ENCODE data around the gene ZNHIT6. TPM values are rescaled to one million over a fixed set of nuclear protein-coding genes. Genes with fewer than 3 reads are reported as not detected.
A peak's percentile ranks its signal among the peaks of the same experiment; 100 is the strongest.

Gene ZNHIT6
- total RNA-seq, 1 donor from 2014 or later, result 18.1 TPM

GRCh38 chr1:85621430-85621829, 86.8 kb downstream of the ZNHIT6 start:
- no peak for DNase-seq

DNA sequence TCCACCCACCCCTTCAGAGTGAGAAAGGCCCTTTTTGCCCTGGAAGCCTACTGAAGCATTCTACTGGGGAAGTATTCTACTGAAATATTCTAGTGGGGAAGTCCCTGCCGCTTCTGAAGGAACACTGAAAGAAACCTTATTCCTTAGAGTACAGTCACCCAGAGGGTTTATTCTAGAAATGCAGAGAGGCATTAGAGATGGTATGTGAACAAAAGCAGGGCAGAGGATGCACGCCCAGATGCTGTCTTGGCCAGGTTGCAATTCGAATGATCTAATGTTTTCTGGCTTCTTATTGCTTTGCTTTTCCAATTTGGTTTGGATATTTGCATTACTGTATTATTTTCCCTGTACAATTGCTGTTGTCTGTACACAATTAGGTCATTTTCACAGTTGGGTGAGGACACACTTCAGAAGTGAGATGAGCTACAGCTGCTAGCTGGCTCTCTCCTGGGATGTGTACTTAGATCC, 90.6 kb downstream of the ZNHIT6 start:
- DNase-seq, result peak; percentile 65

- no peak for DNase-seq
Observed at GRCh38 chr1:85616736-85617135, 91.5 kb downstream of the ZNHIT6 start.

GRCh38 chr1:85616364-85616705, 91.9 kb downstream of the ZNHIT6 start:
- DNase-seq, result no peak

DNA sequence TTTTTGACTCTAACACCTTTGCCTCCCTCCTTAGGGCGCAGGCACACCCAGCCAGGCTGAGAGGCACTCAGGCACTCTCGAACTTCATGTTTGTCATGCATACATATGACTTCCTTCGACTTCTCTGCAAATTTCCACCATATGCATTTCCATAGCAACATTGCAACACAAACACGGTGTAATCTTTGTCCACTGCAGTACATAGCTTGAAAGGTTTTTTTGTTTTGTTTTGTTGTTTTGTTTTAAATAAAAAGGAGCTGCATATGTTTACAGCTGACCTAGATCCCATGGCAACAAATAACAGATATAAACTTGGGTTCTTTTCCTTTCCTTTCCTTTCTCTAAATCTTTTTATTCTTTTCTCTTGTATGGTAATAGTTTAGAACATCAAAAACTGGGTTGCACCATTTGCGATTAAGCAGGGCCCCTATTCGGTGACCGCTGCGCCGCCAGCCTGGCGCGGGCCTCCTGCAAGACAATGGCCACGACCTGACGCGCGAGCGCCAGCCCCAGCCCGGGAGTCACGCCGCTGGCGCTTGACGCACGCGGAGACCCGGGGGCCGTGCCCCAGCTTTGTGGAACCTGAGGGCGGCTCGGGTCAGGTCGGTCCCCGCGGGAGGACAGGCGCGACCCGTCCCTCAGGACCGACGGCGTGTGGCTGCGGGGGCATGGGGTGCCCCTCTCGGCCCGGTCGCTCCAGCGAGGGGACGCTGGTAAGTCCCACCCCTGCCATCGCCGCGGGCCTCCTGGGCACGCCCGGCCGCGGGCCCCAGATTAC, 92.5 kb downstream of the ZNHIT6 start:
- DNase-seq, result peak; percentile 81

GRCh38 chr1:85612704-85613361, 95.4 kb downstream of the ZNHIT6 start:
- DNase-seq, result peak; percentile 32

DNA sequence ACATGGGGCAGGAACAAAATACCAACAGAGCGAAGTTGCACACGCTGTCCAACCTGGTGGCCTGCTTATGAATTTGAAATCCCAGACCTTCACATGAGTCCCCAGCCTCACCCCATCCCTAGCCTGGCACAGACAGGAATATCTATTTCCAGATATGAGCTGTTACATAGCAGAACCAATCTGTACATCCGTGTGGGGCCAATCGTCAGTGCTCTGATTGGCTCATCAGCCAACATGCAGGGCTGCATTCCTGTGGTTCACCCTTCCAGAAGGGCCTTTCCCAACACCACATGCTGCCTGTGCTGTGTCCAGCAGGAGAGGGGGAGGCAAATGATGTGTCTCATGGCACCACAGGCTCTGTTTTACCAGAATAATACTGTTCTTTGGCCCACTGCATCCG, 96.4 kb downstream of the ZNHIT6 start:
- DNase-seq, result peak; percentile 85

- DNase-seq, result peak; percentile 90
Observed at GRCh38 chr1:85611425-85611824, 96.8 kb downstream of the ZNHIT6 start.

GRCh38 chr1:85609976-85610375, 98.3 kb downstream of the ZNHIT6 start:
- DNase-seq, result no peak

GRCh38 chr1:85608851-85609250, 99.4 kb downstream of the ZNHIT6 start:
- no peak for DNase-seq

DNA sequence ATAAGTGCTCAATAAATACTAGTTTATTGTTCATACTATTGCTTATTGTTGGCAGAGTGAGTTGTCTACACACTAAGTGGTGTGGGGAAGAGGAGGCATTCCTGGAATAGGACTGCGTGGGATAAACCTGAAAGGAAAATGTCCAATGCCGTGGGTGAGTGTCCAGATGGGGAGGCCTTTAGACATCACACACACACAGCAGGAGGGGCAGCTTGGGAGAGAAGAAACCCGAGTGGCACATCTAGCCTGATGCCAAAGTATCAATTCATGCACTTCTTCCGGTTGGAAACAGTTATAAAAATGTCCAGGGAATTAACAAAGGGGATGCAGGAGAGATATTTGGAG, 100.3 kb downstream of the ZNHIT6 start:
- DNase-seq, result no peak

- DNase-seq, result no peak
Observed at GRCh38 chr1:85607126-85607920, 100.9 kb downstream of the ZNHIT6 start.

DNA sequence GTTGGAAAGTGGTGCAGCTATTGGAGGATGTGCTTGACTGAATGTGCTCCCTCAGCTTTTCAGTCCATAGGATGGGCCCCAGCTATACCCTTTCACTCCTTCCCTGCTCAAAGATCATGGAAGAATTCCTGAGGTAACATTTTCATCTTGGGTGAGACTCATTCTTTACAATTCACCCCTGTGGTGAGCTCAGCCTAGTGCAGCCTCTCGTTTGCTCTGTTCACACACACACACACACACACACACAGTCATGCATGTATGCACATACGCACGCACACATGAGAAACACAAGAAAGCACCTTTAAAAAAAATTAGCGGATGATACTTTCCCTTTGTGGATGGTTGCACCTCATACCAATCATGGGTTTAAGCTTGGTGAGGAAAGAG, 101.8 kb downstream of the ZNHIT6 start:
- no peak for DNase-seq

- no peak for DNase-seq
Observed at GRCh38 chr1:85605484-85606413, 102.5 kb downstream of the ZNHIT6 start.

DNA sequence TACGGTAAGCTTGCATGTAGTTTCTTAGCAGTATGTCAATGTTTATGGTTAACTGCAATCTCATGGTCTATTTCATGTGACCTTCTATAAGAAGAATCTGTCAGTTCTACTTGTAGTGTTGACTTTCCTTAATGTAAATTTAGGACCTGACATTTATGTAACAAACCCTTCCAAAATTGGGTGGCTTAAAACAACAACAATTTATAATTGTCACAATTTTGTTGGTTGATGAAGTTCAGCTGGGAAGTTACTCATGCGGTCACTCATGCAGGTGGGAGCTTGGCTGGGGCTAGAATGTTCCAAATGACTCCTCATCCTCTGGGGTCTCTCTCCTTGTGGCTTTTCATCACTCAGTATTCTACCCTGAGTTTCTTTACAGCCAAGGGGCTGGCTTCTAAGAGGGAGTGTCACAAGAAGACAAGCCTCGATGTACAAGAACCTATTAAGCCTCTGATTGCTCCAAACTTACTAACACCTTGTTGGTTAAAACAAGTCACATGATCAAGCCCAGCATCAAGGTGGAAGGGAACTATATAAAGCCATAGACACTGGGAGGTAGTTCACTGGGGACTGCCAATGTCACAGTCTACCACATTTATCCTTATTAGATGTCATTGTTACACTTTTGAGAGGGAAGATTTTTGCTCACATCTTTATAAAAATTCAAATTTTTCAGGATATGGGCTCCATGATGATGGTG, 103.8 kb downstream of the ZNHIT6 start:
- DNase-seq, result no peak

DNA sequence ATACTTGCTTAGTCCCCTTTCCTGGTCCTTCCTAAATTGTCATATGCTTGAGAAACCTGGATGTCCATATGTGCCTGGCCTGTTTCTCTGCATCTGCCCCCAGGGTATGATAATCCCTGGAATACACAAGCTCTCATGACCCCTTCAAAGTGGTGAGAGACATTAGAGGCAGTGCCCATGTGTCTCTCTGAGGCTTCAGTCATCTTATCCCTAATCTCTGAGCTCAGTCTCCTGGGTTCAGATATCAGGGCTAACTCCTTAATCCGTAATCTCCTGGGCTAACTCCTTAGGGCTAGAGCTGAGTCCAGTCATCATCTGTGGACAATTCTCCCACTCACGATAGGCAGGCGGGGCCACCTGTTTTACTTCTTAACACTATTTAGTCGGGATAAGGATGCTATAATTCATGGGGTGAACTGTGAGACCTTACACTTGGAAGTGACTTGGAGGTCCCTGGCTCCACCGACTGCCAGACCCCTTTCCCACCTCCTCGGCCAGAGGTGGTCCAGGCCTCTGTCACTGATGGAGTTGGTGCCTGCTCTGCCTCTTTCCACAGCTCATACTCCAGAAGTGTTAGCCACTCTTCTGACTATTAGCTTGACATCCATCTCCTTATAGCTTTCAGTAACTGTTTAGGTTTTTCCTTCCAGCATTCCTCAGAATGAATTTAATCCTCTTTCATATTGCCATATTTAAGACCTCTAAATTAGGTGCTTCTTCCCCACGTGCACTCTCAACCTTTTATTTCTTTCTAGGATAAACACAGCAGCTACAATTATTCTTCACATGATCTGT, 105.0 kb downstream of the ZNHIT6 start:
- no peak for DNase-seq

GRCh38 chr1:85602571-85602970, 105.7 kb downstream of the ZNHIT6 start:
- no peak for DNase-seq

- DNase-seq, result no peak
Observed at GRCh38 chr1:85601901-85602300, 106.3 kb downstream of the ZNHIT6 start.

GRCh38 chr1:85599681-85600080, 108.6 kb downstream of the ZNHIT6 start:
- no peak for DNase-seq

Measured in skin of body (tissue), 2 donors.